ENCODE measurements around the gene CLTCL1. TPM values are rescaled to one million over a fixed set of nuclear protein-coding genes. Genes with fewer than 3 reads are reported as not detected.

Gene CLTCL1
- total RNA-seq, 2 donors from 2014 or later: 12.1 to 26.2 TPM

- TF ChIP-seq POLR2A (IDR thresholded peaks at IDR 0.05): no peak
- no peak for TF ChIP-seq POLR2AphosphoS5 (IDR thresholded peaks at IDR 0.05)
- TF ChIP-seq CTCF (IDR thresholded peaks at IDR 0.05): no peak
- H3K36me3 ChIP-seq: no peaks in the 10 kb centered on the region
- intact Hi-C loops (cut with DNase I): loop anchor here (5.0 kb wide), 1 partner anchor 117 kb away; the partner anchor contains the start of gene CLTCL1
- H3K9me3 ChIP-seq: no peaks in the 10 kb centered on the region
- WGBS: 80% methylated on average over 15 of the region's 21 CpGs
- DNase-seq (ENCODE audit: low spot score): no peak
- no peaks in the 10 kb centered on the region for H3K27me3 ChIP-seq (replicated peaks; ENCODE audit: insufficient read depth)
- H3K4me3 ChIP-seq: no peak overlapping the region
- H3K4me1 ChIP-seq (replicated peaks): peaks cover 20% of the 10 kb centered on the region
- H3K27ac ChIP-seq: no peak overlapping the region
Measured at GRCh38 chr22:19175602-19176174, 115.8 kb downstream of the CLTCL1 start.

GRCh38 chr22:19175026-19175601, 116.4 kb downstream of the CLTCL1 start:
- no peak for DNase-seq (ENCODE audit: low spot score)
- H3K27ac ChIP-seq: no peak overlapping the region

GRCh38 chr22:19174106-19175025, 117.2 kb downstream of the CLTCL1 start:
- H3K4me3 ChIP-seq: no peak overlapping the region
- no peak for DNase-seq (ENCODE audit: low spot score)
- H3K27me3 ChIP-seq (replicated peaks; ENCODE audit: insufficient read depth): no peaks in the 10 kb centered on the region
- 54% methylated on average over 10 of the region's 14 CpGs for WGBS
- peaks cover 20% of the 10 kb centered on the region for H3K4me1 ChIP-seq (replicated peaks)
- no peaks in the 10 kb centered on the region for H3K9me3 ChIP-seq
- intact Hi-C loops (cut with DNase I): loop anchor here (5.0 kb wide), 1 partner anchor 118 kb away; the partner anchor contains the start of gene CLTCL1
- H3K27ac ChIP-seq: no peak overlapping the region
- H3K36me3 ChIP-seq: no peaks in the 10 kb centered on the region
- no peak for TF ChIP-seq POLR2A (IDR thresholded peaks at IDR 0.05)
- no peak for TF ChIP-seq CTCF (IDR thresholded peaks at IDR 0.05)
- no peak for TF ChIP-seq POLR2AphosphoS5 (IDR thresholded peaks at IDR 0.05)

More at GRCh38 chr22:19175026-19175601, 116.4 kb downstream of the CLTCL1 start:
- no peaks in the 10 kb centered on the region for H3K9me3 ChIP-seq
- no peaks in the 10 kb centered on the region for H3K27me3 ChIP-seq (replicated peaks; ENCODE audit: insufficient read depth)
- intact Hi-C loops (cut with DNase I): loop anchor here (5.0 kb wide), 1 partner anchor 117 kb away; the partner anchor contains the start of gene CLTCL1
- peaks cover 20% of the 10 kb centered on the region for H3K4me1 ChIP-seq (replicated peaks)
- no peak overlapping the region for H3K4me3 ChIP-seq
- H3K36me3 ChIP-seq: no peaks in the 10 kb centered on the region
- WGBS: 68% methylated on average over 7 of the region's 7 CpGs
- TF ChIP-seq POLR2A (IDR thresholded peaks at IDR 0.05) (no peak), POLR2AphosphoS5 (IDR thresholded peaks at IDR 0.05) (no peak), CTCF (IDR thresholded peaks at IDR 0.05) (no peak)

- no peak for DNase-seq (ENCODE audit: low spot score)
- H3K4me3 ChIP-seq: no peak overlapping the region
- intact Hi-C loops (cut with DNase I): no loop called here
- no peak overlapping the region for H3K27ac ChIP-seq
- H3K27me3 ChIP-seq (replicated peaks; ENCODE audit: insufficient read depth): no peaks in the 10 kb centered on the region
- H3K36me3 ChIP-seq: no peaks in the 10 kb centered on the region
- 77% methylated on average over 19 of the region's 19 CpGs for WGBS
- H3K9me3 ChIP-seq: no peaks in the 10 kb centered on the region
- peaks cover 20% of the 10 kb centered on the region for H3K4me1 ChIP-seq (replicated peaks)
- TF ChIP-seq POLR2A (IDR thresholded peaks at IDR 0.05): no peak
- no peak for TF ChIP-seq POLR2AphosphoS5 (IDR thresholded peaks at IDR 0.05)
- TF ChIP-seq CTCF (IDR thresholded peaks at IDR 0.05): no peak
Measured at GRCh38 chr22:19173047-19174035, 118.2 kb downstream of the CLTCL1 start.

Measured in prostate gland (tissue), 2 donors.